B cell (primary cell): Measurements from ENCODE around the gene GEMIN4. TPM values are rescaled to one million over a fixed set of nuclear protein-coding genes. Genes with fewer than 3 reads are reported as not detected.

Experiments
- ATAC-seq: fragments of 200-7000 bp; cut with Tn5 transposase; one replicate; pipeline ENCODE4 v1.10.0; 2021; ENCODE audit warnings: low read depth, mild to moderate bottlenecking, moderate number of reproducible peaks, moderate library complexity
- CTCF ChIA-PET: fragments of 350-600 bp; sonication (Branson Sonifier 250); formaldehyde crosslinking; loops from one replicate; lab custom pipeline; 2021; ENCODE audit warnings: antibody characterized with exemption, inconsistent platforms; lab: Charles Lee
- POLR2A ChIA-PET: fragments of 350-600 bp; sonication (Branson Sonifier 250); formaldehyde crosslinking; loops from one replicate; lab custom pipeline; 2021; ENCODE audit warnings: antibody characterized with exemption; lab: Charles Lee
- DNase-seq: peaks from one replicate; pipeline ENCODE4 v3.0.0; 2013
- H2AFZ ChIP-seq: 2 replicates; pipeline ENCODE4 v1.6.1; 2012; ENCODE audit warnings: mild to moderate bottlenecking, low read depth, low read length; ENCODE audit not compliant: insufficient read depth, poor library complexity, severe bottlenecking
- H3K27ac ChIP-seq, 2 donors: 1 replicate in 1 of 2; 2 replicates in 1 of 2; pipeline ENCODE4 v1.5.1; 2012 to 2013; ENCODE audit warnings: low read length in 2 of 2, mild to moderate bottlenecking in 2 of 2, moderate library complexity in 1 of 2
- H3K27me3 ChIP-seq, 4 experiments: fragments of 200-600 bp in 1 of 4; sonication (generic) in 1 of 4; replicated peaks in 1 of 4; 1 replicate in 2 of 4; 2 replicates in 2 of 4; pipeline versions ENCODE4 v1.6.1 to v1.7.0; 2013 to 2016; ENCODE audit warnings: low read length in 3 of 4, mild to moderate bottlenecking in 2 of 4, mixed read lengths in 1 of 4, moderate library complexity in 1 of 4; ENCODE audit not compliant: insufficient read depth in 4 of 4, control insufficient read depth in 3 of 4; ENCODE audit errors: control extremely low read depth in 1 of 4
- H3K36me3 ChIP-seq, 2 experiments: replicated peaks in 1 of 2; 1 replicate in 1 of 2; 2 replicates in 1 of 2; pipeline versions ENCODE4 v1.6.1 to v1.7.1; 2013; ENCODE audit warnings: low read length in 1 of 2; ENCODE audit not compliant: insufficient read depth in 2 of 2, control insufficient read depth in 1 of 2; ENCODE audit errors: control extremely low read depth in 1 of 2, extremely low read depth in 1 of 2
- H3K4me1 ChIP-seq, 2 donors: fragments of 200-600 bp in 1 of 2; sonication (generic) in 1 of 2; 1 replicate in 1 of 2; 2 replicates in 1 of 2; pipeline versions ENCODE4 v1.5.1 to v1.6.1; 2013 to 2017; ENCODE audit warnings: low read length in 2 of 2; ENCODE audit not compliant: control insufficient read depth in 2 of 2, insufficient read depth in 2 of 2
- H3K4me2 ChIP-seq: replicated peaks from 2 replicates; pipeline ENCODE3; 2012; ENCODE audit warnings: mild to moderate bottlenecking, low read depth, low read length; ENCODE audit not compliant: poor library complexity, severe bottlenecking
- H3K4me3 ChIP-seq, 5 experiments: fragments of 200-600 bp in 1 of 5; sonication (generic) in 1 of 5; 1 replicate in 3 of 5; 2 replicates in 2 of 5; pipeline versions ENCODE4 v1.5.1 to v1.7.0; 2011 to 2016; ENCODE audit warnings: low read length in 4 of 5, mild to moderate bottlenecking in 4 of 5, low read depth in 2 of 5, control low read depth in 1 of 5, moderate library complexity in 1 of 5; ENCODE audit not compliant: insufficient read depth in 1 of 5; ENCODE audit errors: control extremely low read depth in 1 of 5, extremely low read depth in 1 of 5
- H3K79me2 ChIP-seq: fragments of 200-600 bp; sonication (generic); one replicate; pipeline ENCODE4 v1.6.0; 2016; ENCODE audit warnings: low read length; ENCODE audit not compliant: control insufficient read depth, insufficient read depth
- H3K9ac ChIP-seq: fragments of 200-600 bp; sonication (generic); 2 replicates; pipeline ENCODE4 v1.6.1; 2017; ENCODE audit warnings: mild to moderate bottlenecking, low read length, moderate library complexity
- H3K9me3 ChIP-seq, 3 donors: one replicate each; pipeline versions ENCODE4 v1.6.1 to v1.7.1; 2013; ENCODE audit warnings: low read length in 2 of 3; ENCODE audit not compliant: control insufficient read depth in 2 of 3, insufficient read depth in 1 of 3; ENCODE audit errors: control extremely low read depth in 1 of 3
- H4K20me1 ChIP-seq: 2 replicates; pipeline ENCODE4 v1.6.0; 2012; ENCODE audit warnings: mild to moderate bottlenecking, low read length; ENCODE audit not compliant: insufficient read depth, control insufficient read depth, poor library complexity, severe bottlenecking
- H3K27ac Mint-ChIP-seq: one replicate; pipeline ENCODE4 v1.8.0; 2021; ENCODE audit warnings: mixed read lengths
- H3K27me3 Mint-ChIP-seq: one replicate; pipeline ENCODE4 v1.8.0; 2021; ENCODE audit warnings: mixed read lengths
- H3K4me1 Mint-ChIP-seq: one replicate; pipeline ENCODE4 v1.8.0; 2021; ENCODE audit warnings: mixed read lengths
- H3K4me3 Mint-ChIP-seq: one replicate; pipeline ENCODE4 v1.8.0; 2021; ENCODE audit warnings: mixed read lengths
- H3K9me3 Mint-ChIP-seq: one replicate; pipeline ENCODE4 v1.8.0; 2022; ENCODE audit warnings: mixed read lengths; ENCODE audit not compliant: insufficient read depth
- EZH2 ChIP-seq: IDR thresholded peaks from 2 replicates; pipeline ENCODE4 v1.6.1; 2012; ENCODE audit warnings: borderline replicate concordance, low read depth, mild to moderate bottlenecking, moderate library complexity, low read length; ENCODE audit not compliant: insufficient read depth, poor library complexity, severe bottlenecking
- WGBS: methylation state at CpG from one replicate; pipeline ENCODE4 v1.1.5; 2013; ENCODE audit warnings: missing lambda C conversion rate; ENCODE audit not compliant: insufficient coverage; 5-methylcytosine and 5-hydroxymethylcytosine counted together
- intact Hi-C: fragments of 100-400 bp; cut with micrococcal nuclease; formaldehyde crosslinking; loops from one replicate; pipeline ENCODE4 v1.10.0; 2022
- polyA plus RNA-seq: library from polyadenylated mRNA; depleted of rRNA; stranded (reverse); fragments of >200 nt; gene quantifications from 2 replicates; pipeline ENCODE4 v1.2.3, GENCODE V29; 2012
- total RNA-seq, 2 donors: library from RNA; stranded (reverse); fragments of 120-200 nt in 1 of 2; gene quantifications; 1 replicate in 1 of 2; 2 replicates in 1 of 2; pipeline versions ENCODE4 v1.2.3 to v1.2.4, GENCODE V29; 2013 to 2022
- TF ChIP-seq, protein P1 (sequence below): fragments of 200-600 bp; IDR thresholded peaks from one replicate; pipeline ENCODE4 v1.8.0; 2022; ENCODE audit warnings: antibody characterized with exemption, mild to moderate bottlenecking

The GEMIN4 gene
- total and polyA plus RNA-seq, 2 donors (not counting 1 experiment from before 2014, with no cell fraction given): 25.6 to 26.1 TPM

- Histone ChIP-seq H4K20me1 (no peaks in the 10 kb centered on the region), H3K4me3 (peak within 1 kb of the TSS in 4 of 5 experiments; percentile 47 to 57 (median 56)), H3K79me2 (no peaks in the 10 kb centered on the region), H3K9me3 (peaks cover 0 to 3% (median 0%) of the 10 kb centered on the region in 3 donors), H3K36me3 (no peaks in the 10 kb centered on the region), H3K27me3 (peaks cover 0 to 27% (median 12%) of the 10 kb centered on the region in 4 experiments), H3K27ac (no peak within 1 kb of the TSS), H3K9ac (peak within 1 kb of the TSS; percentile 63), H3K4me2 (peak within 1 kb of the TSS; percentile 97), H3K4me1 (peaks cover 9 to 10% of the 10 kb centered on the region in 2 donors), H2AFZ (peak within 1 kb of the TSS; percentile 69)
- ChIA-PET CTCF (interaction anchor here (0.9 kb wide), 1 partner anchor 32 kb away, joined by 3 read pairs; no protein-coding TSS in a partner anchor), POLR2A (no interaction called here)
- Mint-ChIP-seq H3K4me1 (peaks cover 10% of the 10 kb centered on the region), H3K27me3 (no peaks in the 10 kb centered on the region), H3K9me3 (no peaks in the 10 kb centered on the region), H3K27ac (peak within 1 kb of the TSS; percentile 79), H3K4me3 (peak within 1 kb of the TSS; percentile 88)
- DNase-seq (peak; percentile 59), ATAC-seq (peak; percentile 78)
- intact Hi-C loops: loop anchor here (2.0 kb wide), 2 partner anchors 17 to 21 kb away; partner anchors contain the start of genes GEMIN4 and VPS53
- WGBS: under 1% methylated on average over 126 of the region's 126 CpGs
- TF ChIP-seq, protein P1, sequence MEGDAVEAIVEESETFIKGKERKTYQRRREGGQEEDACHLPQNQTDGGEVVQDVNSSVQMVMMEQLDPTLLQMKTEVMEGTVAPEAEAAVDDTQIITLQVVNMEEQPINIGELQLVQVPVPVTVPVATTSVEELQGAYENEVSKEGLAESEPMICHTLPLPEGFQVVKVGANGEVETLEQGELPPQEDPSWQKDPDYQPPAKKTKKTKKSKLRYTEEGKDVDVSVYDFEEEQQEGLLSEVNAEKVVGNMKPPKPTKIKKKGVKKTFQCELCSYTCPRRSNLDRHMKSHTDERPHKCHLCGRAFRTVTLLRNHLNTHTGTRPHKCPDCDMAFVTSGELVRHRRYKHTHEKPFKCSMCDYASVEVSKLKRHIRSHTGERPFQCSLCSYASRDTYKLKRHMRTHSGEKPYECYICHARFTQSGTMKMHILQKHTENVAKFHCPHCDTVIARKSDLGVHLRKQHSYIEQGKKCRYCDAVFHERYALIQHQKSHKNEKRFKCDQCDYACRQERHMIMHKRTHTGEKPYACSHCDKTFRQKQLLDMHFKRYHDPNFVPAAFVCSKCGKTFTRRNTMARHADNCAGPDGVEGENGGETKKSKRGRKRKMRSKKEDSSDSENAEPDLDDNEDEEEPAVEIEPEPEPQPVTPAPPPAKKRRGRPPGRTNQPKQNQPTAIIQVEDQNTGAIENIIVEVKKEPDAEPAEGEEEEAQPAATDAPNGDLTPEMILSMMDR: no peak
- no peak for TF ChIP-seq EZH2
Measured at GRCh38 chr17:732067-732901, 19.8 kb downstream of the GEMIN4 start, which contains the start of gene TLCD3A. Gene TLCD3A (plus strand): TSS chr17:732596. CDS start chr17:732648, 52 bp downstream.
